Mesenchymal stem cell (in vitro differentiated cells and primary cell): ENCODE results near the gene ADAMTSL3.

Source experiments
- DNase-seq: peaks from one replicate; pipeline ENCODE4 v3.0.0-alpha.2; 2013
- H2AFZ ChIP-seq: one replicate; pipeline ENCODE4 v1.6.1; 2013; ENCODE audit warnings: low read depth, mild to moderate bottlenecking, control low read depth, inconsistent platforms, low read length, moderate library complexity
- H2AK5ac ChIP-seq: 2 replicates; pipeline ENCODE4 v1.6.1; 2013; ENCODE audit warnings: low read length, moderate library complexity, mild to moderate bottlenecking, inconsistent platforms; ENCODE audit not compliant: severe bottlenecking
- H2BK120ac ChIP-seq: one replicate; pipeline ENCODE4 v1.6.1; 2013; ENCODE audit warnings: low read depth, mild to moderate bottlenecking, inconsistent platforms, low read length, moderate library complexity
- H2BK12ac ChIP-seq, 2 experiments: one replicate each; pipeline ENCODE4 v1.6.1; 2013; ENCODE audit warnings: inconsistent platforms in 2 of 2, low read length in 2 of 2, mild to moderate bottlenecking in 2 of 2, moderate library complexity in 2 of 2, control low read depth in 1 of 2
- H2BK15ac ChIP-seq: one replicate; pipeline ENCODE4 v1.6.1; 2013; ENCODE audit warnings: mild to moderate bottlenecking, low read depth, inconsistent platforms; ENCODE audit not compliant: poor library complexity, severe bottlenecking
- H2BK5ac ChIP-seq: 2 replicates; pipeline ENCODE4 v1.6.1; 2013; ENCODE audit warnings: low read depth, mild to moderate bottlenecking, low read length, control low read depth, inconsistent platforms; ENCODE audit not compliant: poor library complexity, severe bottlenecking
- H3K14ac ChIP-seq, 2 experiments: one replicate each; pipeline ENCODE4 v1.6.1; 2013; ENCODE audit warnings: inconsistent platforms in 2 of 2, low read length in 2 of 2, control low read depth in 1 of 2, mild to moderate bottlenecking in 1 of 2, moderate library complexity in 1 of 2
- H3K18ac ChIP-seq, 2 experiments: one replicate each; pipeline ENCODE4 v1.6.1; 2013; ENCODE audit warnings: inconsistent platforms in 2 of 2, low read length in 2 of 2, control low read depth in 1 of 2, low read depth in 1 of 2, mild to moderate bottlenecking in 1 of 2
- H3K23ac ChIP-seq, 2 experiments: one replicate each; pipeline ENCODE4 v1.6.1; 2013; ENCODE audit warnings: inconsistent platforms in 2 of 2, low read length in 2 of 2, mild to moderate bottlenecking in 2 of 2, moderate library complexity in 2 of 2, control low read depth in 1 of 2
- H3K27ac ChIP-seq: 2 replicates; pipeline ENCODE4 v1.5.1; 2013; ENCODE audit warnings: mild to moderate bottlenecking, moderate library complexity, low read length, control low read depth, inconsistent platforms; ENCODE audit not compliant: poor library complexity, severe bottlenecking
- H3K27me3 ChIP-seq, 2 experiments: 2 replicates each; pipeline versions ENCODE4 v1.6.1 to v1.7.0; 2013; ENCODE audit warnings: low read length in 2 of 2, mild to moderate bottlenecking in 2 of 2, moderate library complexity in 2 of 2, control low read depth in 1 of 2, inconsistent platforms in 1 of 2; ENCODE audit not compliant: control insufficient read depth in 1 of 2, insufficient read depth in 1 of 2
- H3K36me3 ChIP-seq, 2 experiments: 2 replicates each; pipeline versions ENCODE4 v1.6.1 to v1.7.0; 2013; ENCODE audit warnings: low read length in 2 of 2, control low read depth in 1 of 2, inconsistent platforms in 1 of 2, low read depth in 1 of 2, mild to moderate bottlenecking in 1 of 2; ENCODE audit not compliant: insufficient read depth in 2 of 2, control insufficient read depth in 1 of 2
- H3K4ac ChIP-seq, 2 experiments: one replicate each; pipeline ENCODE4 v1.6.1; 2013; ENCODE audit warnings: inconsistent platforms in 2 of 2, low read length in 2 of 2, mild to moderate bottlenecking in 2 of 2, moderate library complexity in 2 of 2, control low read depth in 1 of 2, low read depth in 1 of 2
- H3K4me1 ChIP-seq: 2 replicates; pipeline ENCODE4 v1.6.1; 2013; ENCODE audit warnings: low read depth, low read length, control low read depth; ENCODE audit not compliant: control insufficient read depth, insufficient read depth
- H3K4me2 ChIP-seq: 2 replicates; pipeline ENCODE4 v1.6.1; 2013; ENCODE audit warnings: low read length, mild to moderate bottlenecking, inconsistent platforms; ENCODE audit not compliant: poor library complexity, severe bottlenecking
- H3K4me3 ChIP-seq, 2 experiments: 2 replicates each; pipeline versions ENCODE4 v1.5.1 to v1.7.0; 2013; ENCODE audit warnings: low read length in 2 of 2, mild to moderate bottlenecking in 2 of 2, control low read depth in 1 of 2, low read depth in 1 of 2; ENCODE audit not compliant: insufficient read depth in 1 of 2
- H3K79me1 ChIP-seq: replicated peaks from 2 replicates; pipeline ENCODE4 v1.6.1; 2013; ENCODE audit warnings: mild to moderate bottlenecking, control low read depth, low read length, inconsistent platforms; ENCODE audit not compliant: poor library complexity, severe bottlenecking
- H3K9ac ChIP-seq: 2 replicates; pipeline ENCODE4 v1.7.0; 2013; ENCODE audit warnings: mild to moderate bottlenecking, low read length, moderate library complexity
- H3K9me3 ChIP-seq: 2 replicates; pipeline ENCODE4 v1.7.0; 2013; ENCODE audit warnings: mild to moderate bottlenecking, low read length; ENCODE audit not compliant: control insufficient read depth
- H4K8ac ChIP-seq: one replicate; pipeline ENCODE4 v1.6.1; 2013; ENCODE audit warnings: inconsistent platforms, mild to moderate bottlenecking, low read length, moderate library complexity
- H4K91ac ChIP-seq: one replicate; pipeline ENCODE4 v1.6.1; 2013; ENCODE audit warnings: mild to moderate bottlenecking, low read length, inconsistent platforms
- WGBS: methylation state at CpG from one replicate; pipeline ENCODE4 v1.1.7; 2013; ENCODE audit warnings: mixed read lengths; 5-methylcytosine and 5-hydroxymethylcytosine counted together

Gene ADAMTSL3

DNA sequence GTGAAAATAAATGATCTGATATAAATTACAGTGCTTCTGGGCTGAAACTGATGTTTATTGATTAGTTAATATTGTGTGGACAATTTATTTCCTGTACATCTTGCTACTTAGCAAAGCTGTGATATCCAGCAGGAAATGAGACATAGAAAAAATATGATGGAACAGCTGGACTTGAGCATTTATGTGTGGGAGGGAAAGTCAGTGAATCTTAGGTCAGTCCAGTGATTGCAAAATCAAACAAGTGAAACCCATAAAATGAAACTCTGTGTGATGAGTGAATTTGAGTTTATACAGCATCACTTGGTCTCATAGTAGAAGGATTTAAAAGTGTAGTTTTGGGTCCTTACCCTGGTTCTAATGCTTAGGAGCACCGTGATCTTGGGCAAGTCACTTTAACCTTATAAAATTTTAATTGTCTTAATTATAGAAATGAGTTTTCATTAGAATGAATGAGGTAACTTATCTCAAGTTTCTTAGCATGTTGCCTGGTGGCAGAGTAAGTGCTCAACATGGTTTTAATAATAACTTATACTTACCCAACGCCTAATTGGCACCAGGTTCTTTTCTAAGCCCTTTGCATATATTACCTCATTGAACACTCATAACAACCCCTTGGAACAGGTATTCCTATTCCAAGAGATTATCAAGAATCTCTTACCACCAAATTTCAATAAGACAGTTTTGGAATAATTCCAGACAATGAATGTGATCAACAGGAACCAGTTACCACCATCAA is 194.6 kb downstream of the ADAMTSL3 start:
- Histone ChIP-seq H3K79me1 (no peaks in the 10 kb centered on the region), H2BK15ac (no peak overlapping the region), H3K9me3 (no peaks in the 10 kb centered on the region), H3K18ac (no peak overlapping the region), H2BK5ac (no peak overlapping the region), H3K27ac (no peak overlapping the region), H3K36me3 (no peaks in the 10 kb centered on the region), H3K4me1 (no peaks in the 10 kb centered on the region), H3K23ac (no peak overlapping the region), H4K8ac (no peak overlapping the region), H2BK120ac (no peak overlapping the region), H4K91ac (no peak overlapping the region), H2BK12ac (no peak overlapping the region), H3K4me2 (no peak overlapping the region), H3K4ac (no peak overlapping the region), H3K27me3 (no peaks in the 10 kb centered on the region), H2AFZ (no peak overlapping the region), H3K14ac (no peak overlapping the region), H3K9ac (peak overlapping the region; percentile 61), H2AK5ac (no peak overlapping the region), H3K4me3 (no peak overlapping the region)
- WGBS, result 78% methylated on average over 1 of the region's 2 CpGs
- peak; percentile 82 for DNase-seq

DNA sequence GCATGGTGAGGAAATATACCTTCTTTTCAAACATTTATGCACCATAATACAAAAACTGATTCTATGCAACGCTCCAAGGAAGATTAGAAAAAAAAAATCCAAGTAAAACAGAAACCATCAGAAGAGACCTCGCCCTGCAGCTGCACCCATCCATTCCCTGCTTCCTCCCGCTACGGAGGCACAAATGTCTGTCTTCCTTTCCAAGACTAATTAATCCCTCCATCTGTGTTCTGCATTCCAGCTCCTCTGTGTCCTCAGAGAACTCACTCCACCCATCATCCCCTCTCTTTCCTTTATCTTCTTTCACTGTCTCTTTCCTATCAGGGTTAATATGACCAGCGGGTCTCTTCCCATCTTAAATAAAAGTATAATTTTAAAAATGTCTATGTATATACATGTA is 196.1 kb downstream of the ADAMTSL3 start:
- H3K4ac ChIP-seq, result no peak overlapping the region
- H3K4me2 ChIP-seq, result no peak overlapping the region
- H2BK12ac ChIP-seq, result no peak overlapping the region
- H2BK120ac ChIP-seq, result no peak overlapping the region
- H3K14ac ChIP-seq, result no peak overlapping the region
- H3K79me1 ChIP-seq, result no peaks in the 10 kb centered on the region
- no peak overlapping the region for H4K91ac ChIP-seq
- no peak overlapping the region for H2AFZ ChIP-seq
- no peak for DNase-seq
- H2BK5ac ChIP-seq, result no peak overlapping the region
- 81% methylated on average over 4 of the region's 5 CpGs for WGBS
- H3K23ac ChIP-seq, result no peak overlapping the region
- no peak overlapping the region for H2BK15ac ChIP-seq
- H3K36me3 ChIP-seq, result no peaks in the 10 kb centered on the region
- no peaks in the 10 kb centered on the region for H3K4me1 ChIP-seq
- no peak overlapping the region for H3K18ac ChIP-seq
- peak overlapping the region; percentile 26 for H3K9ac ChIP-seq
- H3K27ac ChIP-seq, result no peak overlapping the region
- no peaks in the 10 kb centered on the region for H3K27me3 ChIP-seq
- H3K4me3 ChIP-seq, result peak overlapping the region in 1 of 2 experiments; percentile 11
- no peaks in the 10 kb centered on the region for H3K9me3 ChIP-seq
- no peak overlapping the region for H2AK5ac ChIP-seq
- peak overlapping the region; percentile 75 for H4K8ac ChIP-seq

DNA sequence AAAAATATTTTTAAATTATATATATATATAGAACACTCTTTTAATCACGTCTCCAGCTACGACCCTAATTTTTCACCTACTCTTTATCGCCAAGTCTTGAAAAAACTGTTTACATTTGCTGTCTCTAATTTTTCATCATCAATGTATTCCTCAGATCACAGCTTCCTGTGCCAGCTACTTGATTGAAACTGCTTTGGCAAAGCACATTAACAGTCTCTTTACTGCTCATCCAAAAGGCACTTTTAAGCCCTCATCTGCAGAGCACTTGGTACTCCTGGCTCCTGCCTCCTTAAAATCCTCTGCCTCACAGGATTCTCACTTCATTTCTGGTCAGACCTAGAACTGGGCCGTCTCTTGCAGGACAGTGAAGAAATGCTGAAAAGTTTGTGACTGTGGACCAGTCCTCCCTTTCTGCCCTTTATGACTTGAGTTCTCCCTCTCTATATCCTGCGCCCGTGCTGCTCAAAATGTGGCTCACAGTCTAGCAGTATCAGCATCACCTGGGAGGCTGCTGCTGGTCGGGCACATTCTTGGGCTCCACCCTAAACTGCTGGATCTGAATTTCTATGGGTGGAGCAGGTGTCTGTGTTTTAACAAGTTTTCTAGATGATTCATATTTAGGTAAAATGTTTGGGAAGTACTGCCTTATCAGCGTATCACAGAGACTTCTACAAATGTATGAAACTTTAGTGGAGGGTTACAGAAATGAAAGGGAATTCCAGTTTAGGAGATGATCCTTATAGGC is 196.8 kb downstream of the ADAMTSL3 start:
- Histone ChIP-seq H3K18ac (peak overlapping the region in 1 of 2 experiments; percentile 52), H3K9ac (peak overlapping the region; percentile 10), H4K91ac (no peak overlapping the region), H3K4me2 (no peak overlapping the region), H3K23ac (no peak overlapping the region), H4K8ac (no peak overlapping the region), H2AFZ (peak overlapping the region; percentile 42), H3K79me1 (no peaks in the 10 kb centered on the region), H3K4ac (no peak overlapping the region), H2BK12ac (peak overlapping the region in 1 of 2 experiments; percentile 52), H2AK5ac (no peak overlapping the region), H3K27me3 (no peaks in the 10 kb centered on the region), H3K4me1 (no peaks in the 10 kb centered on the region), H3K14ac (peak overlapping the region in 1 of 2 experiments; percentile 32), H3K36me3 (no peaks in the 10 kb centered on the region), H3K4me3 (no peak overlapping the region), H2BK15ac (no peak overlapping the region), H3K27ac (no peak overlapping the region), H3K9me3 (no peaks in the 10 kb centered on the region), H2BK120ac (no peak overlapping the region), H2BK5ac (no peak overlapping the region)
- WGBS, result 79% methylated on average over 7 of the region's 8 CpGs
- no peak for DNase-seq

DNA sequence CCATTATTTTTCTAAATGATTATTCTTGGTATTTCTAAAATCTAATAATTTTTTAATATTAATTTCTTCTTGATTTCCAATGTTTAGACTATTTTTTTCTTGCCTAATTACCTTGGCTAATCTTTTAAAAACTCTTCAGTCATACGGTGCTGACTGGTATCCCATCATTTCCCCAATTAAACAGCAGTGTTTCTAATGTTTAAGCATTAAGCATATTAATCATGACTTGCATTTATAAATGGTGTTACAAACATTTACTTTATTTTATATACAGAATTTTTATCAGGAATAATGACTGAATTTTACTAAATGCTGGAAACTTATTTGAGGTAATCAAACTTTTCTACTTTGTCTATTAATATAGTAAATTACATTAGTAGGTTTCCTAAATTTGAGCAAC is 199.3 kb downstream of the ADAMTSL3 start:
- Histone ChIP-seq H2AK5ac (no peak overlapping the region), H2BK120ac (no peak overlapping the region), H3K18ac (no peak overlapping the region), H3K9ac (no peak overlapping the region), H2AFZ (no peak overlapping the region), H3K23ac (no peak overlapping the region), H3K14ac (no peak overlapping the region), H3K4me2 (no peak overlapping the region), H3K4ac (no peak overlapping the region), H3K27ac (no peak overlapping the region), H3K4me3 (no peak overlapping the region), H4K8ac (no peak overlapping the region), H3K36me3 (no peaks in the 10 kb centered on the region), H4K91ac (no peak overlapping the region), H2BK5ac (no peak overlapping the region), H3K9me3 (no peaks in the 10 kb centered on the region), H3K4me1 (no peaks in the 10 kb centered on the region), H2BK15ac (no peak overlapping the region), H3K27me3 (no peaks in the 10 kb centered on the region), H2BK12ac (no peak overlapping the region), H3K79me1 (no peaks in the 10 kb centered on the region)
- 100% methylated on average over 1 of the region's 1 CpG for WGBS
- no peak for DNase-seq
